Adrenal gland (tissue), 12 donors: Measurements from ENCODE around the gene NDUFS2. TPM values are rescaled to one million over a fixed set of nuclear protein-coding genes. Genes with fewer than 3 reads are reported as not detected.

Experiments used
- DNase-seq, 7 donors: peaks; one replicate each; pipeline ENCODE4 v3.0.0-alpha.2; 2019 to 2020
- H3K27ac ChIP-seq, 5 donors: fragments of 200-600 bp; sonication (generic) in 4 of 5; 1 replicate in 3 of 5; 2 replicates in 2 of 5; pipeline versions ENCODE4 v1.5.1 to v1.8.0; 2016 to 2020; ENCODE audit warnings: mild to moderate bottlenecking in 1 of 5
- H3K27me3 ChIP-seq: fragments of 200-600 bp; 2 replicates; pipeline ENCODE4 v1.8.0; 2021
- H3K36me3 ChIP-seq, 2 donors: fragments of 200-600 bp; replicated peaks in 1 of 2; 1 replicate in 1 of 2; 2 replicates in 1 of 2; pipeline versions ENCODE4 v1.5.1 to v1.8.0; 2018 to 2022
- H3K4me1 ChIP-seq, 2 donors: fragments of 200-600 bp; replicated peaks in 1 of 2; 1 replicate in 1 of 2; 2 replicates in 1 of 2; pipeline versions ENCODE4 v1.5.1 to v1.8.0; 2018 to 2021
- H3K4me3 ChIP-seq, 4 donors: fragments of 200-600 bp; sonication (generic) in 3 of 4; one replicate each; pipeline ENCODE4 v1.5.1; 2016 to 2018
- H3K9me3 ChIP-seq, 3 donors: fragments of 200-600 bp; sonication (generic) in 1 of 3; replicated peaks in 1 of 3; 1 replicate in 2 of 3; 2 replicates in 1 of 3; pipeline versions ENCODE4 v1.5.1 to v1.8.0; 2016 to 2021
- CTCF ChIP-seq, 6 experiments: fragments of 450-650 bp in 4 of 6; fragments of 200-600 bp in 2 of 6; sonication (generic) in 1 of 6; IDR thresholded peaks; 1 replicate in 5 of 6; 2 replicates in 1 of 6; pipeline versions ENCODE4 v1.5.1 to v1.8.0; 2016 to 2021; ENCODE audit warnings: antibody characterized with exemption in 6 of 6, mild to moderate bottlenecking in 2 of 6, moderate library complexity in 1 of 6
- POLR2A ChIP-seq, 2 donors: fragments of 450-650 bp; IDR thresholded peaks; one replicate each; pipeline ENCODE4 v1.6.1; 2017; ENCODE audit warnings: antibody characterized with exemption in 2 of 2, mild to moderate bottlenecking in 2 of 2, moderate library complexity in 1 of 2
- WGBS, 4 donors: extraction: QIAGEN DNeasy Blood & Tissue Kit in 2 of 4; methylation state at CpG; one replicate each; pipeline versions ENCODE4 v1.1.5 to v1.1.7; 2013 to 2017; 5-methylcytosine and 5-hydroxymethylcytosine counted together
- intact Hi-C, 2 donors: fragments of 100-400 bp; cut with DNase I; formaldehyde crosslinking; loops; one replicate each; pipeline versions ENCODE4 v1.14.1 to v1.15.0; 2022 to 2023
- polyA plus RNA-seq, 3 donors: library from polyadenylated mRNA; stranded (reverse); fragments of 200-250 nt in 2 of 3; fragments of 350-450 nt in 1 of 3; fragmentation: Illumina TruSeq in 1 of 3; extraction: RNeasy Lipid Tissue Mini Kit (QIAGEN cat#74804) in 1 of 3; gene quantifications; one replicate each; pipeline ENCODE4 v1.2.3, GENCODE V29; 2013 to 2014
- total RNA-seq, 9 donors: library from RNA; depleted of rRNA in 4 of 9; stranded (reverse); fragments of >200 nt in 4 of 9; fragments of 120-200 nt in 1 of 9; fragmentation: NEBNext Ultra II Directional in 1 of 9; extraction: Animal tissue kit (Norgen Biotek cat#: 25700) in 1 of 9; gene quantifications; one replicate each; pipeline versions ENCODE4 v1.1.0 to v1.2.4, GENCODE V29; 2013 to 2023
- donor health status: healthy with polysubstance abuse.
- donor health status: Bipolar disorder and iron deficiency.
- donor health status: DM: yes; HTN: yes; CAD: no.
- donor health status: DM: no; HTN: no; CAD: no.
- donor health status: DM: no; HTN: no; CAD: no.
- donor health status: DM: yes; HTN: yes; CAD: no.

The NDUFS2 gene
- total and polyA plus RNA-seq, 12 donors = 78.3 to 305 (median 167) TPM

- Histone ChIP-seq H3K4me3 (peak overlapping the region in 1 of 4 donors; percentile 29), H3K27ac (peak overlapping the region in 2 of 5 donors; percentile 48 to 67), H3K9me3 (no peaks in the 10 kb centered on the region), H3K4me1 (peaks cover 5 to 23% of the 10 kb centered on the region in 2 donors), H3K36me3 (peaks cover 0 to 23% of the 10 kb centered on the region in 2 donors), H3K27me3 (no peaks in the 10 kb centered on the region)
- TF ChIP-seq CTCF (IDR thresholded peaks at IDR 0.05) = no peak
- no peak for TF ChIP-seq POLR2A (IDR thresholded peaks at IDR 0.05)
- WGBS, 4 donors = 71 to 87% (median 77%) methylated on average over 7 of the region's 7 CpGs
- DNase-seq = no peak
- intact Hi-C loops = loop anchor here (5.0 to 10.0 kb wide), 5 partner anchors 59 to 154 kb away; partner anchors contain the start of gene CFAP126 (in 1 of the 2)
These were observed 25.9 kb downstream of the NDUFS2 start for GRCh38 chr1:161228032-161228431.

GRCh38 chr1:161229896-161230295, 27.7 kb downstream of the NDUFS2 start:
- Histone ChIP-seq H3K4me3 (no peak overlapping the region), H3K9me3 (no peaks in the 10 kb centered on the region), H3K4me1 (peaks cover 5 to 23% of the 10 kb centered on the region in 2 donors), H3K27me3 (no peaks in the 10 kb centered on the region), H3K36me3 (peaks cover 0 to 23% of the 10 kb centered on the region in 2 donors), H3K27ac (no peak overlapping the region)
- intact Hi-C loops = loop anchor here (5.0 to 10.0 kb wide), 5 partner anchors 57 to 152 kb away; partner anchors contain the start of gene CFAP126 (in 1 of the 2)
- TF ChIP-seq POLR2A (IDR thresholded peaks at IDR 0.05) (no peak), CTCF (IDR thresholded peaks at IDR 0.05) (no peak)
- 67 to 86% (median 72%) methylated on average over 2 to 3 of the region's 3 CpGs for WGBS, 4 donors
- no peak for DNase-seq

- intact Hi-C loops = no loop called here
- no peaks in the 10 kb centered on the region for H3K27me3 ChIP-seq
- H3K27ac ChIP-seq = no peak overlapping the region
- H3K36me3 ChIP-seq = peaks cover 0 to 23% of the 10 kb centered on the region in 2 donors
- H3K4me3 ChIP-seq = no peak overlapping the region
- H3K4me1 ChIP-seq = peaks cover 5 to 18% of the 10 kb centered on the region in 2 donors
- TF ChIP-seq CTCF (IDR thresholded peaks at IDR 0.05) = no peak
- no peak for TF ChIP-seq POLR2A (IDR thresholded peaks at IDR 0.05)
- WGBS, 4 donors = 94 to 96% (median 95%) methylated on average over 5 to 7 of the region's 7 CpGs
- no peaks in the 10 kb centered on the region for H3K9me3 ChIP-seq
- no peak for DNase-seq
These were observed 28.6 kb downstream of the NDUFS2 start for GRCh38 chr1:161230762-161231161.

GRCh38 chr1:161233102-161233501, 30.9 kb downstream of the NDUFS2 start:
- no peak overlapping the region for H3K4me3 ChIP-seq
- intact Hi-C loops = no loop called here
- no peaks in the 10 kb centered on the region for H3K9me3 ChIP-seq
- H3K27ac ChIP-seq = no peak overlapping the region
- H3K27me3 ChIP-seq = no peaks in the 10 kb centered on the region
- no peak for DNase-seq
- TF ChIP-seq CTCF (IDR thresholded peaks at IDR 0.05) = no peak
- no peak for TF ChIP-seq POLR2A (IDR thresholded peaks at IDR 0.05)
- H3K4me1 ChIP-seq = no peaks in the 10 kb centered on the region
- 73 to 84% (median 80%) methylated on average over 5 to 9 of the region's 9 CpGs for WGBS, 4 donors
- H3K36me3 ChIP-seq = peaks cover 0 to 23% of the 10 kb centered on the region in 2 donors
